Measurements from ENCODE around the gene PVRIG.
"Not testable (repeated sequence)": the region's sequence is repeated elsewhere in the genome, so short reads cannot be mapped to it uniquely, and the experiment has no call there.

DNA sequence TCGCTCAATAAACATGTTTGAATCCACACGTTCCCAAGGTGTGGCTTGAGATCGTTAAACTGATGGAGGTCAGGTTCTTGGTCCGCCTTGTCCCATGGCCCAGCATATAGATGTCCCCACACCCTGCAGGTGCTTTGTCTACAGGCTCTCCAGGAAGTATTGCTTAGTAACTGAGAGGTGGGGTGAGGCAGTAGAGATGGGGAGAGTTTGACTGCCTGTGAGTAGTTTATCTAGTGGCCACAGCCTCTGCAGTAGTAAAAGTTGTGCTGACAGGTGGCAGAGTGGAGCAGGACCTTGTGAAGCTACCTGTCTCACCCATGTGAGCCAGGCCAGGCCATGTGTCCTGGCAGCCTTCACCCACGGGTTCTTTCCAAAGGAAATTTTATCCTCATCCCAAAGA lies 5.4 kb upstream of the PVRIG start:
- not testable (repeated sequence) for TF ChIP-seq CTCF, POLR2A (IDR thresholded peaks at IDR 0.05)
